DND-41 (cell line): ENCODE measurements around the gene CDH23.

Experiments used
- EZH2 ChIP-seq: IDR thresholded peaks from 3 replicates; pipeline ENCODE4 v1.6.1; 2012; ENCODE audit warnings: borderline replicate concordance, low read depth, mild to moderate bottlenecking, moderate library complexity, low read length, inconsistent platforms; ENCODE audit not compliant: severe bottlenecking
- TF ChIP-seq, protein P1 (sequence below): IDR thresholded peaks from 2 replicates; pipeline ENCODE4 v1.5.1; 2012; ENCODE audit warnings: borderline replicate concordance, low read length, moderate library complexity, mild to moderate bottlenecking; ENCODE audit not compliant: poor library complexity, severe bottlenecking; ENCODE audit errors: extremely low read depth

DNA sequence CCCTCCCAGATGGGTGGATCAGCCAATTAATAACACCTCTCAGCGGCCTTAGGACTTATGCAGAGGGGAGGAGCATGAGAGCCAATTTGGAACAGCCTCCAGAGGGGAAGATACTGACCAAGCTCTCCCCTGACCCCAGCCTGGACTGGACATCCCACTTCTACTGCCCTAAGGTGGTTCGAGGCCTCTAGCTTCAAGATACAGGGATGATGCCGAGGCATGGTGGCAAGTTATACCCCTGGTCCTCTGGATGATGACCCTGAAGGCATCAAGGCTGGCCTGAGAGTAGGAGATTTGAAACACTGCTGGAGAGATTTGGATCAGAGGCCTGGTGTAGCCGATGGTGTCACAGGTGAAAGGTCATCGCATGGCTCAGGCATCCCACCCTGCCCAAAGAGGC is 3.2 kb downstream of the CDH23 start:
- TF ChIP-seq, protein P1, sequence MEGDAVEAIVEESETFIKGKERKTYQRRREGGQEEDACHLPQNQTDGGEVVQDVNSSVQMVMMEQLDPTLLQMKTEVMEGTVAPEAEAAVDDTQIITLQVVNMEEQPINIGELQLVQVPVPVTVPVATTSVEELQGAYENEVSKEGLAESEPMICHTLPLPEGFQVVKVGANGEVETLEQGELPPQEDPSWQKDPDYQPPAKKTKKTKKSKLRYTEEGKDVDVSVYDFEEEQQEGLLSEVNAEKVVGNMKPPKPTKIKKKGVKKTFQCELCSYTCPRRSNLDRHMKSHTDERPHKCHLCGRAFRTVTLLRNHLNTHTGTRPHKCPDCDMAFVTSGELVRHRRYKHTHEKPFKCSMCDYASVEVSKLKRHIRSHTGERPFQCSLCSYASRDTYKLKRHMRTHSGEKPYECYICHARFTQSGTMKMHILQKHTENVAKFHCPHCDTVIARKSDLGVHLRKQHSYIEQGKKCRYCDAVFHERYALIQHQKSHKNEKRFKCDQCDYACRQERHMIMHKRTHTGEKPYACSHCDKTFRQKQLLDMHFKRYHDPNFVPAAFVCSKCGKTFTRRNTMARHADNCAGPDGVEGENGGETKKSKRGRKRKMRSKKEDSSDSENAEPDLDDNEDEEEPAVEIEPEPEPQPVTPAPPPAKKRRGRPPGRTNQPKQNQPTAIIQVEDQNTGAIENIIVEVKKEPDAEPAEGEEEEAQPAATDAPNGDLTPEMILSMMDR, result no peak
- TF ChIP-seq EZH2, result no peak
